Kasumi-1 (cell line): ENCODE data around the gene HMGCL.
"Not testable (repeated sequence)": the region's sequence is repeated elsewhere in the genome, so short reads cannot be mapped to it uniquely, and the experiment has no call there.

Experiments used
- DNase-seq, 2 experiments: peaks; one replicate each; lab custom pipeline; 2025; lab: John Stamatoyannopoulos, UW

HMGCL gene

DNA sequence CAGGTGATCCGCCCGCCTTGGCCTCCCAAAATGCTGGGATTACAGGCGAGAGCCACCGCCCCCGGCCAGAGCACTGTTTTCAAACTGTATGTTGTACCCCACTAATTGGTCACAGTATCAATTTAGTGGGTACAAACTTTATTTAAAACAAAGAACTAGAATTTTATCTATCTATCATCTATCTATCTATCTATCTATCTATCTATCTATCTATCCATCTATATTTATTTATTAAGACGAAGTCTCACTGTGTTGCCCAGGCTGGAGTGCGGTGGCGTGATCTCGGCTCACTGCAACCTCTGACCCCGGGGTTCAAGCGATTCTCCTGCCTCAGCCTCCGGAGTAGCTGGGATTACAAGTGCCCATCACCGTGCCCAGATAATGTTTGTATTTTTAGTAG, 1.4 kb upstream of the HMGCL start:
- DNase-seq, result not testable (repeated sequence)

DNA sequence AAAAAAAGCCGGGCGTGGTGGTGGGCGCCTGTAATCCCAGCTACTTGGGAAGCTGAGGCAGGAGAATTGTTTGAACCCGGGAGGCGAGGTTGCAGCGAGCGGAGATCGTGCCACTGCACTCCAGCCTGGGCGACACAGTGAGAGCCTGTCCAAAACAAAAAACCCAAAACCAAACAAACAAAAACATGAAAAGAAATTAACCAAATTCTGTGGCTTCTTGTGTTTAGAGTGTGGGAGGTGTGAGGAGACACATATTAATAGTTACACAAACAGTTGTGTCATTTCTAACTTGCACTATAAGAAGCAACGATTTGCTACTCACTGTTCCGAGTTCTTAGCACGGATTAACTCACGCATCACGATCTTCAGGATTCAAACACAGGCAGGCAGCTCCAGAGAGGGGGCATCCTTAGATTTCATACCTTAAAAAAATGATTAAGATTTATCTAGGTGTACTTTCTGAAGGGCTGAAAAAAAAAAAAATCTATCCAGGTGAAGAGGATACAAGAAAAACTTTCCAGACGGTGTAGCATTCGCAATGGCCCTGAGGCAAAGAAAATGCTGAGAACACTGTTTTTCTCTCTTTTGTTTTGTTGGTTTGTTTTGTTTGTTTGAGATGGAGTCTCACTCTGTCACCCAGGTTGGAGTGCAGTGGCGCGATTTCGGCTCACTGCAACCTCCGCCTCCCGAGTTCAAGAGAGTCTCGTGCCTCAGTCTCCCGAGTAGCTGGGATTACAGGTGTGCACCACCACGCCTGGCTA, 713 bp upstream of the HMGCL start:
- DNase-seq, result no peak

DNA sequence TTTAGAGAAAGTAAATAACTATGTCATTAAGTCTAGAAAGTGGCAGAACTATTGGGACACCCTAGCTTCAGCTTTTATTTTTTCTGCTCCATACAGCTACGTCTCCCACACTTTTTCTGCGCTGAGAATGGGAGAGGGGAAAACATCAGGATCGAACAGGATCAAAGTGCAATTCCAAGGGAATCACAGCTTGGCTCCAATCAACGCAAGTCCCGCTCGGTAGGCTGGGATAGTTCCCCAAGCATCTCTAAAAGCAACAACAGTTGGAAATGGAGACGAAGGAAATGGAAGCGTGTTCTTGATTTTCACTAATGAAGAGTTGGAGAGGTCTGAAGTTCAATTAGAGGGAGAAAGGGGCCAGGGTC, 536 bp downstream of the HMGCL start:
- DNase-seq, result no peak

DNA sequence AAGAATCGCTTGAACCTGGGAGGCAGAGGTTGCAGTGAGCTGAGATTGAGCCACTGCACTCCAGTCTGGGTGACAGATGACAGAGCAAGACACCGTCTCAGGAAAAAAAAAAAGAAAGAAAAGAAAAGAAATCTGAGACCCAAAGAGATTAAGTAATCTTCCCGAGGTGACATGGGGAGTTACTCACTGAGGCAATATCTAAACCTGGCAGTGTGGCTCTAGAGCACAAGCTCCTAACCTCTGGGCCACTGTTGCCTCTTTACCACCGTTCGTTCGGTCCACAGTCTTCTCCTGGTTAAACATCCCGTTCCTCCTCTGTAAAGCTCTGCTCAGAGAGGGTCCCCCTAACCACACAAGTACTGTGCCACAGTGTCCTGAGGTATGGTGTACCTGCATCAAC, 1.5 kb downstream of the HMGCL start:
- DNase-seq, result no peak

DNA sequence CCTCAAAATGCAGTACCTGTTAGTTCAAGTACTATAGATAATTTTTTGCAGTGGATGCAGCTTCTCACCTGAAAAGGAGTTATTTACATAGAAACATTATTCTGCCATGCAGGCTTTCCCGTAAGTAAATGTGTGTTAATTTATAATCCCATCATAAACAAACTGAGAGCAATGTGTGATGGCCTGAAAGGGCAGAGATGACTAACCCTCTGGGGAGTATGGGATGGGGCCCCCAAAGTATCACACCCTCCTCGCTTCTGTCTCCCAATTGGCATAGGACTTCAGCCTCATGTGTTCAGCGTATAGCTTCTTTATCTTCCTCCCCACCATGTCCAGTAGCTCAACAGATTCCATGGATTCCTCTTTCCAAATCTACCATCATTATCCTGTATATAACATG, 7.6 kb downstream of the HMGCL start:
- no peak for DNase-seq

DNA sequence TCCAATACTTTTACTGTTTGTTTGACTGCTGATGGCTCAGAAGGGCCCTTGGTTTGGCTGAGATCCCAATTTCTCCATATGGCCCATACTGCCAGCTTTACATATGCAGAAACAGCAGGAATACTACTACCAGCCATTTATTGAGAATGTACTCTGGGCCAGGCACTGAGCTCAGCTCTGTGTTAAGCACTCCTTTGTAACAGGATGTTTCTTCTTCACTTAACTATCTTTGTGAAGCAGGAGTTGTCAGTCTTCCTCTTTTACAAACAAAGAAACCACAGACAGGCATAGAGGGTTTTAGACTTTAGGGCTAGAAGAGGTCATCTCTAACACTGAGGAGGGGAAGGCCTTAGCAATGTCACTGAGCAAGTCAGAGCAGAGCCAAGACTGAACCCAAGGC, 8.3 kb downstream of the HMGCL start:
- DNase-seq, result peak; percentile 34 to 53

DNA sequence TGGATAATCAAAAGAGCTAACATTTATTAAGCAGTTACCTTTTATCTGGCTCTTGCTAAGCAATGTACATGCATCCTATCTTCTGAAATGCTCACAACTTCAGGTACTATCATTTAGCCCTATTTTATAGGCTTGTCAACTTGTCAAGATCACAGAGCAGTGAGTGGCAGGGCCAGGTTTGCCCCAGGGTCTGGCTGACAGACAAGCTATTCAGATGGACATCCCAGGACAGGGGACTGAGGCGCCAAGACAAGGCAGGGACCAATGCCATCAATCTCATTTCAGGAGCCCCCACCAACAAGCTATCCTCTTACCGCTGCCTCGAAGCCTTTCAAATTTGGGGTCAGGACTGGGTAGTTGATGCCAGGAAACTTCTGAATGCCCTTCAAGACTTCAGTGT, 8.9 kb downstream of the HMGCL start:
- no peak for DNase-seq

DNA sequence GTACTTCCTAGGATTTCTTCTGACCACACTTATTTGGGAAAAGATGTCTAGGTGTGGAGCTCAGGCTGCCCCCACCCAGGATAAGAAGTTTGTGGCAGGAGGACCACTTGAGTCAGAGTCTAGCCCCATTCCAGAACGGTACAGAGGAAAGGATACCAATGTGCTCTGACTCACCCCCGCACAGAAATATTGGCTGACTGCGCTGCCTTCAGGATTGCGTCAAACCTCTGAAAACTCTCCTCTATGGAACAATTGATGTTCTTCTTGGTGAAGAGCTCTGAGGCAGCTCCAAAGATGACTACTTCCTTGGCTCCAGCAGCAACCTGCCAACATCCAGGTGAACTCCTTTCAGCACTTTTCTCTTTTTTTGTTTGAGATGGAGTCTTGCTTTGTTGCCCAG, 11.2 kb downstream of the HMGCL start:
- DNase-seq, result no peak

DNA sequence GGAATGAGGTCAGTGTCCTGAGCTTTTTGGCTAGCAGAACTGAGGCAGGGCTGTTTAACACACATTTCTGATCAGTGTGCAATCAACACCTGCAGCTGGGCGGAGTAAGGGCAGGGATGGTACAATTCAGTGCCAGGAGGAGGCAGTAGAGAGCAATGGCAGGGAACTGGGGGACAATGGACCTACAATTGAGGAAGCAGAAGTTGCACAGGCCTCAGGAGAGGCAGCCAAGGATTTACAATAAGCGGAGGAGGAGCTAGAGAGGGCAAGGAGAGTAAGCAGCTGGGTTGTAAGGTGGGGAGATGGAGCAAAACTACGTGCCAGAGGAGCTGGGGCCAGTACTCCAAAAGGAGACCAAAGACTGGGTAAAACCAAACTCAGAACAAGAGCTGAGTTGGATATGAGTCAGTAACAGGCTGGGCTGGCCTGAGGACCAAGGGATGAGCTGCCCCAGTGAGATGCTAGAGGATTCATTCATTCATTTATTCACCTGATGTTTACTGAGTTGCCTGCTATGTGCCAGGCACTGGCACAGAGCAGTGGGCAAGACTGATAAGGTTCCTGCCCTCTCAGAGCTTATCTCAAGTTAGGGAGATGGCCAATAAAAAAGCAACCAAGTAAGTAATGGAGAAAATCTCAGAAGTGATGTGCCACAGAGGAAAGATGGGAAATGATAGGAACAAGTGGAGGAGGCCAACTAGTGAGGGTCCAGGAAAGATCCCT, 14.2 kb downstream of the HMGCL start:
- DNase-seq, result peak; percentile 92 to 96

DNA sequence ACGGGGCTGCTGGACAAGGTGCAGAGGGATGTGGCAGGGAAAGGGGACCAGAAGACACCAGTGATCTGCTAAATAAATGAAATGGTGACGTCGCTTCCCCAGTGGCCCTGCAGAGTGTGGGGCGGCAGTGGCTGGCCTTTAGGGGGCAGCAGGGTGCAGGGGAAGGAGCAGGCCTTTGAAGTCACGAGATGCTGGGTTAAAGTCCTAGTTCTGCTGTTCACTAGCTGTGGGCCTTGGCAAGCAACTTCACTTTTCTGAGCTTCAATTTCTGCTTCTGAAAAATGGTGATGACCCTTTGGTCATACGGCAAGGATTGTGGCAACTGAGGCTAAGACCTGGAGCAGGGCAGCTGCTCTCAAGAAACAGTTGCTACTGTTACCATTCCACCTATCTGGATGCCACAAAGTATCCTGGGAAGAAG, 15.5 kb downstream of the HMGCL start:
- DNase-seq, result peak; percentile 91 to 96

DNA sequence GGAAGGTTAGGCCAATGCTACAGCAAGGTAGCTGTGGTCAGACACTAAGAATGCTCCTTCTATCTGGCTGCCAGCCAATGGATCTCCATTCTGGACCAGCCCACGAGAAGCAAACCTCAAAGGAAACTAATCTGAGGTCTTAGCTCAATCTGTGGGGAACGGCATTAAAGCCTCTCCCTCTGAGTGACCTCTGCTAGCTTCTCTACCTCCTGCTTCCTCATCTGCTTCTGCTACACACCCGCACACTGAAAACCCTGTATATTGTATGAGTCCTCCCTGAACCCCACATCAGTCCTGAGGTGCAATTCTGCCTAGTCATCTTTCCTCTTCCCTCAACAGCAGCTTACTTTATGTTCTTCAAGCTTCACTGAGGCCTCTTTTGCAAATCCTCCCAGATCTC, 17.8 kb downstream of the HMGCL start:
- DNase-seq, result peak; percentile 8 to 20

DNA sequence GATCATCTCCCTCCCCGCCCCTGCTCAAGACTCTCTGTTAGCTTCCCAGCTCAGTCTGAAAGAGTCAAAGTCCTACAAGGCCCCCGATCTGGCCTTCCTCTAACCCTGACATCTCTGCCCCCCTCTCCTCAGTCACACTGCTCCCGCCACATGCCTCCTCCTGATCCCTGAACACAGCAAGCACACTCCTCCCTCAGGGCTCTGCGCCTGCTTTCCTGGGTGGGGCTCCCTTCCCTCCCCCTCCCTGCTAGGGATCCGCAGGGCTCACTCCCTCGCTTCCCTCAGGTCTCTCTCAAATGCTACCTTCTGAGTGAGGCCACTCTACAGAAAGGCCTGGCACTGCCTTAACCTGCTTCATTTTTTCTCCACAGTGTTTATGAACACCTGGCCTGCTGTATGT, 18.9 kb downstream of the HMGCL start:
- DNase-seq, result no peak

DNA sequence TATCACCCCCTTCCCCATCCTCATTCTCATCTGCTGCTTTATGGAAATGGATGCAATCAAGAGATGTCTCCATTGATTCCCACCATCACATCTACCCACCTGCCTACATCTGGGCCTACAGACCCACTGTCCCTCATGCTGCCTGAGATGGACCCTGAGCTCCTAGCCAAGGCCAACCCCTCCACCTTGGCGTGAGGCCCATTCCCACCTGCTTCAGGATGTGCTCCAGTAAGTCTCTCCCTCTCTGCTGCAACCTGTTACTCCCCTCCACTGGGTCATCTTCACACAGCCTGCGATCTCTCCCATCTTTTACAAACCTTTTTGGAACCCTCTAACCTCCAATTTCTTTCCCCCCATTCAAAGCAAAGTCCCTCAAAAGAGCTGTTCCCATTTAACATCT, 20.2 kb downstream of the HMGCL start:
- DNase-seq, result no peak

DNA sequence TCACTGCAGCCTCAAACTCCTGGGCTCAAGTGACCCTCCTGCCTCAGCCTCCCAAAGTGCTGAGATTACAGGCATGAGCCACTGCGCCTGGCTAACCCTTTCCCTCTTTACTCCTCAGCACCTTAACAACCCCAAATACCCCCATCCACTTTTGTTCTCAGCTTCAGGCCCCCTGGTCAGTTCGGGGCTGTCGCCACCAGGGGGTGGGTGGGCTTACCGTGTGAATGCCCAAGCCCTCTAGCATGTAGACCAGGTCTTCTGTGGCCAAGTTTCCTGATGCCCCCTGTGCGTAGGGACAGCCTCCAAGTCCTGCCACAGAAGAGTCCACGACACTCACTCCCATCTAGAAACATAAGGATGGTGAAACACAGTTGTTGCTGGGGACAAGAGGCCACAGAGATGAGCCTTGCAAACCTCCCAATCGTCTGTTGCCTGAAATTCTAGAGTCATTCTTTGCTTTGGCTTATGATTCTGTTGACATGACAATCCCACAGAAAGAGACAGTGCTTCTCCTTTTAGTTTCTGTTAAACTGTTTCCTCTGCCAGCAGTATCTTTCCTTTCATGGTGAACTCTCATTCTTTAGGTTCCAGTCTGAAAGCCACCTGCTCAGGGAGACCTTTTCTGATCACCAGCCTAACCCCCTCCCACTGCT, 20.9 kb downstream of the HMGCL start:
- DNase-seq, result no peak

DNA sequence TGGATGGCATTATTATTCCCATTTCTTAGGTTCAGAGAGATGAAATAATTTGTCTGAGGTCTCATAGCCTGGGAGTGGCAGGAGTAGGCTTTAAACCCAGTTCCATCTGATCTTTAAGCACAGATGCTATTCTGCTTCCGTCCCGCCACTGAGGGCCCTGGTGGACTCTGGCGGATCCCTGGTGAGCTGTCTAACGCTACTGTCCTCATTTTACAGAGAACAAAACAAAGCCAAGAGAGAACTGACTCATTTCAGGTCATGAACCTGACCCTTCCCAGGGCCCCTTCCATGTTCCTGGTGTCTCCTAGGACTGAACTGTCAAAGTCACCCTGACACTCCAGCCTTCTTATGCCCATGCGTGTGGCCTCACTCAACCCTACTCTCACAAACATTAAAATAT, 21.6 kb downstream of the HMGCL start:
- DNase-seq, result no peak

DNA sequence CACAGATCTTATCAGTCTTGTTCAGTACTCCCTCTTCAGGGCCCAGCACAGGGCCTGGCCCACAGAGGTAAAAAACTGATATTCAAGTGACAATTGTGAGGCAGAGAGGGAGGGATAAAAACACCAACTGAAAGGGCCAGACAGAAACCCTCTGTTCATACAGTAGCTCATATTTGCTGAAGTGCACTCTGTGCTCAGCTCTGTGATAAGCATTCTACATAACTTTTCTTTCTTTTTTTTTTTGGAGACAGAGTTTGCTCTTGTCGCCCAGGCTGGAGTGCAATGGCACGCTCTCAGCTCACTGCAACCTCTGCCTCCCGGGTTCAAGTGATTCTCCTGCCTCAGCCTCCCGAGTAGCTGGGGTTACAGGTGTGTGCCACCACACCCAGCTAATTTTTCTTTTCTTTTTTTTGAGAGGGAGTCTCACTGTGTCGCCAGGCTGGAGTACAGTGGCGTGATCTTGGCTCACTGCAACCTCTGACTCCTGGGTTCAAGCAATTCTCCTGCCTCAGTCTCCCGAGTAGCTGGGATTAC, 22.4 kb downstream of the HMGCL start:
- not testable (repeated sequence) for DNase-seq

DNA sequence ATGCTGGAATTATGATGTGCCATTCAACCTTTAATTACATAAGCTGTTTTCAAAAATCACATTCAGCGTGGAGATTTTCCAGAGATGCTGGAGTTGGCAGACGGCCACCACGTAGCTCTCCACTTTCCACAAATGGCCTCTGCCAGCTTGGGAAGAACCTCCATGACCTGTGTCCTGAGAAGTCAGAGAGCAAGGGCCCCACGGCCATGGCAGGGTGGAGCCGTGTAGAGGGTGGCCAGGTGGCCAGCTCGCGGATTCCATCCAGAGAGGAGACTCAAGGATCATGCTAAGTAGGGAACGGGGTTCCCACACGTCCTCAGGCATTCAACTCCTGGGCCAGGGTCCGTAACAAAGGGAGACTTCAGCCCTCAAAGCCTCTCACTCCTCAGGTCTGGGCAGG, 23.4 kb downstream of the HMGCL start:
- DNase-seq, result no peak

DNA sequence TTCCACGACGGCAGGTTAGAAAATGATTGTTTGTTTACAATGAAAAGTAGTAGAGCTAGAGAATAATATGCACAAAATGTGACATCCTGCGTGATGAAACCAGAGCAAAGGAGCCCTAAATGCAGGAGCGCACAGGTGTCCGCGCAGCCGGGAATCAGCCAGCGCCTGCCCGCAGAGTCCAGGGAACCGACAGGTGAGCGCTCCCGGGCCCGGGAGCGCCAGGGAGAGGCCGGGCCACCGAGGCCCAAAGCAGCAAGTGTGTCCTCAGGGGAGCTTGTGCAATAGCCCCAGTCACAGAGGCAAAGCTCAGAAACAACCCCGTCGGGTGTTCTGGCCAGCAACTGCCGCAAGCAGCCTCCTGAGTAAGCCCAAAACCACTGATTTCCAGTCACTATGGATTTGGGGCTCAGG, 23.9 kb downstream of the HMGCL start:
- no peak for DNase-seq

DNA sequence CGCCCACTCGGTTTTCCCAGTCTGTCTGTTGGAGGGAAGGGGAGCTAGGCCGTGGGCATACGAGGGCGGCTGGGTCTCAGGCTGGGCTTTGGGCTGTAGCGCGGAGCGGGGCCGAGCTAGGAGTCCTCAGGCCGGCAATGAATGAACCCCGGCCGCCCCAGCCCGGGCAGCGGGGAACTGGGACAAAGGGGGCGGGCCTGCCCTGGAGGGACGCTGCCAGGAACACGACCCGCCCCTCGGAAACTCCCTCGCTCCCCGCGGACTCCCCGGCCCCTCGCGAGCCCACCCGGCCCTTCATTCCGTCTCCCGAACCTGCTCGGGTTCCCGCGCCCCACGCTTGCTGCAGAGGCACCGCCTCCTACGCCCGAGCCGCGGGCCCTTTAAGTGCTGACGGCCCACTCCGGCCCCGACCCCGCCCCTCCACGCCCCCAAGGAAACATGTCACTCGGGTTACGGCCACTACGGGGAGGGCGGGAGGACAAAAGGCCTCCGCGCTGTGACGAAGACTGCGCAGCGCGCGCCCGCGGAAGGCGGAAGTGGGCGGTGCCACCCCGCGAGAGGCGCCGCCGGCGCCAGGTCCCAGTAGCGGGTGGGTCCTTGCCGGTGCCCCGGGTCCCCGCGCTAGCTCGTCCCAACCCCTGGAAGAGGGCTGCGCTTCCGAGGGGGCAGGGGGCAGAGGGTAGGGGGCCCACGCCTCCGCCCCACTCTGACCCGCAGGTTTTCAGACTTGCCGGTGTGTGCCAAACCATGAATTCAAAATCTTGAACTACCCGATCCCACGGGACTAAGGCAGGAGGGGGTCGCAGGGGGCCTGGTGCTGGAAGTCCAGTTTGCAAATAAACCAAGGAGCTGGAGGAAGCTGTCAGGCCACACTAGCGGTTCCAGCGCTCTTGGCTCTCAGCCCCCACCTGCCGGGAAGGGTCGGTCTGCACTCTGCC, 24.6 kb downstream of the HMGCL start, which contains the start of gene GALE:
TSS of gene GALE (minus strand) at position 355 of the 938 bp plus-strand sequence. CDS start 1,747 bp downstream, outside the sequence.
- DNase-seq, result peak; percentile 81 to 93

DNA sequence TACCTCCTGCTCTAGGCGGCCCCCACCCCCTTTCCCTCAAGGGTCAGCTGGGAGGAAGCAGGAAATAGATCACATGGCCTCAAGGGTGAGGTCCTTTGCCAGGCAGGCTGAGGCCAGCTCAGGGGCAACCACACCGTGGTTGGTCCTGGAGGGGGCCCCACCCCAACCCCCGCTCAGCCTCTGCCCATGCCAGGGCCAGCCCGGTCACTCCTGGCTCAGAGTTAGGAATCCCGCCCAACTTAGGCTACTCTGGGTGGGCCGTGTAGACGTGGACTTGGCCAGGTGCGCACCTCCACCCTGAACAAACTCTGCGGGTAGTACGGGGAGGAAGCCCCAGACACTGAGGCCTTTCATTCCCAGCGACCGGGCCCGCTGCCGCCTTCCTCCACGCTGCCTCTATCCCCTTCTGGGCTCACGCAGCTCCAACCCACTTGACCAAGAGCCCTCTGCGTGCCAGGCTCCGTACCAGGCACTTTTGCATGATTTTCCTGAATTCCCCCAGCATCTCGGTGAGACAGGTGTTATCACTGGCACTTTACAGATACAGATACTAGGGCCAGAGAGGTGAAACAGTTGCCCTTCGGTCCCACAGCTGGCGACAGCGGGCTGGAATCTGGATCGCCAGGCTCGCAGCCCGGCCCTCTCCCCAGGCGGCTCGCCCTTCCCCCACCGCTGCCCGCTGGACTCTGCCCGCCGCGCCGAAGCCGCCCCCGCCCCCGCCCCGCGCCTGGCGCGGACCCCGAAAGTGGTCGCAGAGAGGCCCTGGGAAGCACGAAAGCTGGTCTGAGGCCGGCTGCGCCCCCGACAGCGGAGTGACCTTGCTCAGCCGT, 25.4 kb downstream of the HMGCL start:
- no peak for DNase-seq

DNA sequence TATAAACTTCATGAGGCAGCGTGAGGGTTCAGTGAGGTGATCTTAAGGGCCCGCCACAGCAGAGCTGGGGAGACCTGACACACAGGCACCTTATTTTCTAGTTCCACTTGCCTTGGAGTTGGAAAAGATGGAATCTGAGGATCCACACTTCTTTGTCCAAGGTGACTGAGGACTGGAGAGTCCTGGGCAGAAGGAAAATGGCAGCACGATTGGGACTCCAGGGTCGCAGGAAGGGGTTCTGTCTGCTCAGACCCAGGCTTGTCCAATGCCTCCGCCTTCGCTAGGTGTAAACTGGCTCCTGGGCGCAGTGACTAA, 26.0 kb downstream of the HMGCL start:
- no peak for DNase-seq
